AG04450 (cell line): ENCODE measurements around the gene CHRNB1. TPM values are rescaled to one million over a fixed set of nuclear protein-coding genes. Genes with fewer than 3 reads are reported as not detected.

Experiments
- CTCF ChIA-PET: fragments of 300-600, 350-600 bp; formaldehyde crosslinking; extraction: SDS; loops from one replicate; lab custom pipeline; 2022; ENCODE audit warnings: antibody characterized with exemption, inconsistent platforms; lab: Charles Lee
- POLR2A ChIA-PET: fragments of 350-600 bp; formaldehyde crosslinking; extraction: SDS; loops from one replicate; lab custom pipeline; 2021; ENCODE audit warnings: antibody characterized with exemption, inconsistent platforms; lab: Yijun Ruan, JAX
- DNase-seq: peaks from one replicate; pipeline ENCODE4 v3.0.0-alpha.2; 2011; ENCODE audit warnings: low read depth, low spot score
- H3K27ac ChIP-seq: one replicate; pipeline ENCODE4 v1.5.1; 2012; ENCODE audit warnings: low read depth, low read length, control low read depth
- H3K27me3 ChIP-seq: one replicate; pipeline ENCODE4 v1.6.0; 2012; ENCODE audit warnings: low read length; ENCODE audit not compliant: control insufficient read depth, insufficient read depth
- H3K4me3 ChIP-seq: 2 replicates; pipeline ENCODE4 v1.5.1; 2011; ENCODE audit warnings: mild to moderate bottlenecking, low read depth, low read length, control low read depth
- H3K9me3 ChIP-seq: 2 replicates; pipeline ENCODE4 v1.5.1; 2012; ENCODE audit warnings: low read length; ENCODE audit not compliant: control insufficient read depth, insufficient read depth
- polyA plus RNA-seq: library from polyadenylated mRNA; depleted of rRNA; stranded (reverse); fragments of >200 nt; gene quantifications from 2 replicates; pipeline ENCODE4 v1.2.3, GENCODE V29; 2011
- TF ChIP-seq, protein P1 (sequence below): IDR thresholded peaks from 2 replicates; pipeline ENCODE4 v1.5.1; 2011; ENCODE audit warnings: low read depth, low read length, control low read depth, inconsistent platforms

CHRNB1 gene
- polyA plus RNA-seq, 1 experiment, result 6.3 TPM

DNA sequence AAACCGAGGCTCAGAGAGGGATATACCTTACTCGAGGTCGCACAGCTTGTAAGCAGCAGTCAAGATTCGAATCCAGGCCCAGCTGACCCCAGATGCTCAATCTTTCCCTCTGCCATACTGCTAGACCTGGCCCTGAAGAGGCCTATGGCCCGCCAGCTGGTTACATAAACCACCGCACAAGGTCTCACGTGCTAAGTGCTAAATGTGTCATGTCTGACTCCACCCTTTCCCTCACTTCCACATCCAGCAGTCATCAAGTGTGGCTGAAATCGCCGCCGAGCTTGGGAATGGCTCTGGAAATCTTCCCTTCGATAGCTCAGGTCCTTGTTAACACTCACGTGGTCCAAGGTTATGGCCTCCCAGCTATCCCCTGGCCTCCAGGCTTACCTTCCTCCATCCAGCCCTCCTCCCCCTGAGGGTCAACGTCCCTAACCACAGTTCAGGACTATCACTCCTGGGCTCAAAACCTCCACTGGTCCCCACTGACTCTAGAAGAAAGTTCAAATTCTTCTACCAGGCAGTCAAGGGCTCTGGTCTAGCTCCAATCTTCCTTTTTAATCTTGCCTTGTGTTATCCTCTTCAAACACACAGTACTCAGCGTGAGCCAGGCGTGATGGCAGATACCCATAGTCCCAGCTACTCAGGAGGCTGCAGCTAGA is 31.0 kb downstream of the CHRNB1 start:
- ChIA-PET CTCF (interaction anchor here (0.6 to 1.2 kb wide), 2 partner anchors 85 kb away, joined by 3 to 5 read pairs; no protein-coding TSS in a partner anchor), POLR2A (interaction anchor here (0.5 to 1.0 kb wide), 3 partner anchors 8 to 32 kb away, joined by 3 to 4 read pairs (median 4); partner anchors contain the start of gene POLR2A)
- H3K9me3 ChIP-seq, result no peaks in the 10 kb centered on the region
- H3K27ac ChIP-seq, result peak overlapping the region; percentile 42
- H3K4me3 ChIP-seq, result no peak overlapping the region
- no peaks in the 10 kb centered on the region for H3K27me3 ChIP-seq
- TF ChIP-seq, protein P1, sequence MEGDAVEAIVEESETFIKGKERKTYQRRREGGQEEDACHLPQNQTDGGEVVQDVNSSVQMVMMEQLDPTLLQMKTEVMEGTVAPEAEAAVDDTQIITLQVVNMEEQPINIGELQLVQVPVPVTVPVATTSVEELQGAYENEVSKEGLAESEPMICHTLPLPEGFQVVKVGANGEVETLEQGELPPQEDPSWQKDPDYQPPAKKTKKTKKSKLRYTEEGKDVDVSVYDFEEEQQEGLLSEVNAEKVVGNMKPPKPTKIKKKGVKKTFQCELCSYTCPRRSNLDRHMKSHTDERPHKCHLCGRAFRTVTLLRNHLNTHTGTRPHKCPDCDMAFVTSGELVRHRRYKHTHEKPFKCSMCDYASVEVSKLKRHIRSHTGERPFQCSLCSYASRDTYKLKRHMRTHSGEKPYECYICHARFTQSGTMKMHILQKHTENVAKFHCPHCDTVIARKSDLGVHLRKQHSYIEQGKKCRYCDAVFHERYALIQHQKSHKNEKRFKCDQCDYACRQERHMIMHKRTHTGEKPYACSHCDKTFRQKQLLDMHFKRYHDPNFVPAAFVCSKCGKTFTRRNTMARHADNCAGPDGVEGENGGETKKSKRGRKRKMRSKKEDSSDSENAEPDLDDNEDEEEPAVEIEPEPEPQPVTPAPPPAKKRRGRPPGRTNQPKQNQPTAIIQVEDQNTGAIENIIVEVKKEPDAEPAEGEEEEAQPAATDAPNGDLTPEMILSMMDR, result no peak
- DNase-seq, result no peak

DNA sequence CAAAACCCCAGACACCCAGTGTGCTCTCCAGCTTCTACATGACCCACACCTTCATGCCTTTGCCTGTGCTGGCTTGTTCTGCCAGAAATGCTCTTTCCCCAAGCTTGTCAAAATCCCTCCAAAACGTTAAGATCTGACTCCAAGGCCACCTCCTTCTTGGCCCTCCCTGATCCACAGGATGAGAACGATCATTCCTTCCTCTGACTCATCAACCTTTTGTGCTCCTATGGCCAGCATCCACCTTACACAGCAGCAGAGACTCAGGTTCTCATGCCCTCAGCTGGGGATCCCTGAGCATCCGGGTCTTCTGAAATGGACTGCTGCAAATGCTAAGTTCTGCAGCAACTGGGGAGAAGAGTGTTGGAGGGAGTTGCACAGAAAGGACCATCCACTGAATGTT is 31.6 kb downstream of the CHRNB1 start:
- ChIA-PET CTCF (interaction anchor here (0.5 to 1.2 kb wide), 2 partner anchors 11 to 84 kb away, joined by 3 to 5 read pairs; no protein-coding TSS in a partner anchor), POLR2A (interaction anchor here (0.5 to 0.7 kb wide), 2 partner anchors 20 to 32 kb away, joined by 3 to 4 read pairs; no protein-coding TSS in a partner anchor)
- Histone ChIP-seq H3K9me3 (no peaks in the 10 kb centered on the region), H3K27me3 (no peaks in the 10 kb centered on the region), H3K27ac (peak overlapping the region; percentile 96), H3K4me3 (peak overlapping the region; percentile 13; the same call in 1 of the 2 replicates)
- TF ChIP-seq, protein P1, result no peak
- DNase-seq, result no peak

DNA sequence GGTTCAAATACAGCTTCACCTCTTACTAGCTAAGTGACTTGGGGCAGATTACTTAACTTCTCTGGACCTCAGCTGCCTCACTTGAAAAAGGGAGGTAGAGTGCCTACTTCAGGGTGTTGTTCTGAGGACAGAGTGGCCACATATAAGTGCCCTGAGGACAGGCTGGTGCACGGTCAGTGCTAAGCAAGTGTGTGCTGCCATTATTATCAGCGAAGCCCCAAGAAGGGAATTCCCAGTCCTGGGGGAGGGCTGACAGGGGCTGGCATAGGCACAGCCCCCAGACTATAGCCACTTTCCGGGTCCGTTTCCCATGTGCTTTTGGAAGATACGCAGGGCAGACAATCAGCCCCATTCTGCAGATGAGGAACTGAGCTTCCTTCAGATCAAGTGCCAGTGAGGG is 32.1 kb downstream of the CHRNB1 start:
- H3K4me3 ChIP-seq, result peak overlapping the region; percentile 80
- CTCF ChIA-PET, result interaction anchor here (0.5 kb wide), 1 partner anchor 12 kb away, joined by 3 read pairs; no protein-coding TSS in a partner anchor

DNA sequence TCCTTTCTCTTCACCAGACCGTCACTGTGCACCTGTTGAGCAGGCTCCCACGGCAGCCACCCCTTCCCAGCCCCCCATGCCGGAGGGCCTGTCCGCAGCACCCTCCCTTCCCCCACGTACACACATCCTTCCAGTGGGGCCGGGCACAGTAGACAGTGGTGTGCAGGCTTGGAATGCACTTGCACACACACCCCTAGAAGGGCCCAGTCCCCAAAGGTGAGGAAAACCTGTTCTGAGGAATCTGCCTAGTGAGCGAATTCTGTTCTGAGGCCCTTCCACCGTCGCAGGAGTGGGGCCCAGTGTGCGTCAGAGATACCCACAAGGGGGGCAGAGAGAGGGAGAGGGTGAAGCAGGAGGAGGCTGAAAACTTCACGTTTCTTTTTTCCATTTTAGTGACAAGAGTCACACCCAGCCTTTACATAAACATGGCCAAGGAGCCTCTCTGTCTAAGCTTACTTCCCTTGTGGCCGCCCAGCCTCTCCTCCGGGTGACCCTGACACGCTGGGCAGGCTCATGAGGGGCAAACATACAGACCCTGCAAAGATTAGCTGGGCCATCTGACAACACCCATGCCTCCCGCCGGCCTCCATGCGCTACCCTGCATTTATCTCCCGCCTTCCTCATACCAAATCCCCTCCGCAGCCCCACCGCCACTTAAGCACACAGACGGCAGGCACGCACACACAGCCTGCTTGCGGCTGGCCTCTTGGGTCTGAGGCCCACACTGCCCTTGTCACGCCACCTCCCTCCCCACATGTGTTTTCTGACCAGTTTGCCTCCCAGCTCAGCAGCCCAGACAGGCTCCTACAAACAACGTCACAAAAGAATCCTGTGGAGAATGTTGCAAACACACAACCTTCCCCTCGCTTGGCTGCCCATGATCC is 32.8 kb downstream of the CHRNB1 start:
- Histone ChIP-seq H3K9me3 (no peaks in the 10 kb centered on the region), H3K27ac (peak overlapping the region; percentile 96), H3K27me3 (no peaks in the 10 kb centered on the region), H3K4me3 (peak overlapping the region; percentile 80)
- POLR2A ChIA-PET, result interaction anchor here (0.6 to 2.6 kb wide), 8 partner anchors 9 to 127 kb away, joined by 3 to 6 read pairs (median 4); no protein-coding TSS in a partner anchor
- CTCF ChIA-PET, result no interaction called here
- TF ChIP-seq, protein P1, result no peak
- peak; percentile 85 for DNase-seq

More for the DNA sequence above, 32.1 kb downstream of the CHRNB1 start:
- H3K9me3 ChIP-seq, result no peaks in the 10 kb centered on the region
- POLR2A ChIA-PET, result no interaction called here
- no peak for DNase-seq
- TF ChIP-seq, protein P1, result no peak
- peak overlapping the region; percentile 96 for H3K27ac ChIP-seq
- no peaks in the 10 kb centered on the region for H3K27me3 ChIP-seq
